Measurements from ENCODE around the gene RSPRY1.

DNA sequence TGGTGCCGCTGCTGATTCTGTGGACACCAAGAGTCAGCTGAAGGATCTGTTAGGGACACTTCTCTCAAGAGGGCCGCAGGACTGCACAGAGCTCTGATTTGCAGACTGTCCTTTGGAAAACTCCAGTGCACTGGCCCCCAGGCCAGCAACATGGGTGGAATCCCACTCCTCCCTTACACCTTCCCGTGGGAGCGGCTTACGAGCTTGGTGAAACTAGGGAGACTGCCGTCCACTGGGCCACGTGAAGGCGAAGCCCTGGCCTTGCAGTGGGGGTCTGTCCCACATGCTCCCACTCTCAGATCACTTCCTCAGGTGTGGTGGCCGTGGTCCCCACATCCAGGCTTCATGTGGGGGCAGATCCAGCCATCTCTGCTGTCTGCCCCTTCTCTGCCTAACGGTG is 36.7 kb upstream of the RSPRY1 start:
- no peak for TF ChIP-seq EZH2phosphoT487 (IDR thresholded peaks at IDR 0.05; ENCODE audit: borderline replicate concordance, low read length)
- TF ChIP-seq, protein P1, sequence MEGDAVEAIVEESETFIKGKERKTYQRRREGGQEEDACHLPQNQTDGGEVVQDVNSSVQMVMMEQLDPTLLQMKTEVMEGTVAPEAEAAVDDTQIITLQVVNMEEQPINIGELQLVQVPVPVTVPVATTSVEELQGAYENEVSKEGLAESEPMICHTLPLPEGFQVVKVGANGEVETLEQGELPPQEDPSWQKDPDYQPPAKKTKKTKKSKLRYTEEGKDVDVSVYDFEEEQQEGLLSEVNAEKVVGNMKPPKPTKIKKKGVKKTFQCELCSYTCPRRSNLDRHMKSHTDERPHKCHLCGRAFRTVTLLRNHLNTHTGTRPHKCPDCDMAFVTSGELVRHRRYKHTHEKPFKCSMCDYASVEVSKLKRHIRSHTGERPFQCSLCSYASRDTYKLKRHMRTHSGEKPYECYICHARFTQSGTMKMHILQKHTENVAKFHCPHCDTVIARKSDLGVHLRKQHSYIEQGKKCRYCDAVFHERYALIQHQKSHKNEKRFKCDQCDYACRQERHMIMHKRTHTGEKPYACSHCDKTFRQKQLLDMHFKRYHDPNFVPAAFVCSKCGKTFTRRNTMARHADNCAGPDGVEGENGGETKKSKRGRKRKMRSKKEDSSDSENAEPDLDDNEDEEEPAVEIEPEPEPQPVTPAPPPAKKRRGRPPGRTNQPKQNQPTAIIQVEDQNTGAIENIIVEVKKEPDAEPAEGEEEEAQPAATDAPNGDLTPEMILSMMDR (IDR thresholded peaks at IDR 0.05; ENCODE audit: low read depth, low read length, poor library complexity, severe bottlenecking): no peak

Measured in DOHH2 (cell line).